Measurements from ENCODE around the gene RPS6KA3.
A peak's percentile ranks its signal among the peaks of the same experiment; 100 is the strongest.

The RPS6KA3 gene

GRCh38 chrX:20266810-20267606 lies at the start of gene RPS6KA3:
Gene RPS6KA3 (minus strand): TSS chrX:20266909. CDS start chrX:20266632, 277 bp downstream.
- peak; percentile 69 to 76 for DNase-seq (ENCODE audit: low read depth in 2 of 2)

- DNase-seq (ENCODE audit: low read depth in 2 of 2), result no peak
Measured at GRCh38 chrX:20315140-20315539, 48.4 kb upstream of the RPS6KA3 start.

GRCh38 chrX:20313899-20314298 lies 47.2 kb upstream of the RPS6KA3 start:
- DNase-seq (ENCODE audit: low read depth in 2 of 2), result no peak

GRCh38 chrX:20312018-20312417 lies 45.3 kb upstream of the RPS6KA3 start:
- DNase-seq (ENCODE audit: low read depth in 2 of 2), result no peak

GRCh38 chrX:20311505-20311904 lies 44.8 kb upstream of the RPS6KA3 start:
- DNase-seq (ENCODE audit: low read depth in 2 of 2), result no peak

- peak; percentile 40 to 44 for DNase-seq (ENCODE audit: low read depth in 2 of 2)
Measured at GRCh38 chrX:20309806-20310205, 43.1 kb upstream of the RPS6KA3 start.

- DNase-seq (ENCODE audit: low read depth in 2 of 2), result no peak
Measured at GRCh38 chrX:20306668-20307067, 40.0 kb upstream of the RPS6KA3 start.

- DNase-seq (ENCODE audit: low read depth in 2 of 2), result no peak
Measured at GRCh38 chrX:20300822-20301221, 34.1 kb upstream of the RPS6KA3 start.

GRCh38 chrX:20294957-20295356 lies 28.2 kb upstream of the RPS6KA3 start:
- no peak for DNase-seq (ENCODE audit: low read depth in 2 of 2)

GRCh38 chrX:20294284-20294683 lies 27.6 kb upstream of the RPS6KA3 start:
- no peak for DNase-seq (ENCODE audit: low read depth in 2 of 2)

GRCh38 chrX:20285511-20285910 lies 18.8 kb upstream of the RPS6KA3 start:
- no peak for DNase-seq (ENCODE audit: low read depth in 2 of 2)

- DNase-seq (ENCODE audit: low read depth in 2 of 2), result no peak
Measured at GRCh38 chrX:20284992-20285391, 18.3 kb upstream of the RPS6KA3 start.

GRCh38 chrX:20284444-20284843 lies 17.7 kb upstream of the RPS6KA3 start:
- no peak for DNase-seq (ENCODE audit: low read depth in 2 of 2)

- DNase-seq (ENCODE audit: low read depth in 2 of 2), result no peak
Measured at GRCh38 chrX:20280938-20281337, 14.2 kb upstream of the RPS6KA3 start.

GRCh38 chrX:20274121-20274520 lies 7.4 kb upstream of the RPS6KA3 start:
- no peak for DNase-seq (ENCODE audit: low read depth in 2 of 2)

GRCh38 chrX:20271730-20272129 lies 5.0 kb upstream of the RPS6KA3 start:
- no peak for DNase-seq (ENCODE audit: low read depth in 2 of 2)

GRCh38 chrX:20271186-20271585 lies 4.5 kb upstream of the RPS6KA3 start:
- DNase-seq (ENCODE audit: low read depth in 2 of 2), result no peak

GRCh38 chrX:20270562-20270890 lies 3.8 kb upstream of the RPS6KA3 start:
- no peak for DNase-seq (ENCODE audit: low read depth in 2 of 2)

GRCh38 chrX:20269848-20270561 lies 3.3 kb upstream of the RPS6KA3 start:
- DNase-seq (ENCODE audit: low read depth in 2 of 2), result no peak

GRCh38 chrX:20267931-20268701 lies 1.4 kb upstream of the RPS6KA3 start:
- no peak for DNase-seq (ENCODE audit: low read depth in 2 of 2)

GRCh38 chrX:20267607-20267930 lies 860 bp upstream of the RPS6KA3 start:
- no peak for DNase-seq (ENCODE audit: low read depth in 2 of 2)
